GM12801 (cell line): ENCODE data around the gene CCDC138.

Experiments
- CTCF ChIP-seq: IDR thresholded peaks from one replicate; pipeline ENCODE4 v1.5.1; 2011; ENCODE audit warnings: control low read depth; ENCODE audit not compliant: insufficient read length; ENCODE audit errors: extremely low read depth

CCDC138 gene

GRCh38 chr2:108786354-108787215 is at the start of gene CCDC138:
CCDC138 (plus strand) TSS chr2:108786771; CDS start chr2:108786823, 52 bp downstream.
- TF ChIP-seq CTCF, result no peak

- TF ChIP-seq CTCF, result no peak
These were observed 10.1 kb upstream of the CCDC138 start for GRCh38 chr2:108776475-108776874.

- no peak for TF ChIP-seq CTCF
These were observed 7.7 kb upstream of the CCDC138 start for GRCh38 chr2:108778857-108779256.

- no peak for TF ChIP-seq CTCF
These were observed 590 bp upstream of the CCDC138 start for GRCh38 chr2:108786008-108786353.

GRCh38 chr2:108787216-108787541 is 608 bp downstream of the CCDC138 start:
- TF ChIP-seq CTCF, result no peak

- no peak for TF ChIP-seq CTCF
These were observed 16.6 kb downstream of the CCDC138 start for GRCh38 chr2:108803045-108803736.

- no peak for TF ChIP-seq CTCF
These were observed 18.5 kb downstream of the CCDC138 start for GRCh38 chr2:108805032-108805431.
